Activated T-helper 2 cell treated with anti-CD3 and anti-CD28 coated beads, Interferon-gamma antibody, Interleukin-2, Interleukin-4, amounts not matched to agents 10 μg/mL and 5 μg/mL and 100 μg/mL, durations not matched to agents 14 hours and 24 hours and 36 hours (primary cell): ENCODE measurements around the gene UBAC2. TPM values are rescaled to one million over a fixed set of nuclear protein-coding genes. Genes with fewer than 3 reads are reported as not detected.
A peak's percentile ranks its signal among the peaks of the same experiment; 100 is the strongest.
"Not testable (repeated sequence)": the region's sequence is repeated elsewhere in the genome, so short reads cannot be mapped to it uniquely, and the experiment has no call there.

Experiments
- DNase-seq: peaks from one replicate; pipeline ENCODE4 v3.0.0; 2021; ENCODE audit warnings: low spot score
- H3K27ac Mint-ChIP-seq: one replicate; pipeline ENCODE4 v1.8.0; 2021; ENCODE audit warnings: mixed read lengths
- H3K27me3 Mint-ChIP-seq: one replicate; pipeline ENCODE4 v1.8.0; 2021; ENCODE audit warnings: low read depth, mixed read lengths
- H3K36me3 Mint-ChIP-seq: one replicate; pipeline ENCODE4 v1.8.0; 2021; ENCODE audit warnings: low read depth, mixed read lengths
- H3K4me1 Mint-ChIP-seq: one replicate; pipeline ENCODE4 v1.8.0; 2021; ENCODE audit warnings: low read depth, mixed read lengths
- H3K4me3 Mint-ChIP-seq: one replicate; pipeline ENCODE4 v1.8.0; 2021; ENCODE audit warnings: low read depth, mild to moderate bottlenecking, moderate library complexity, mixed read lengths
- H3K9me3 Mint-ChIP-seq: one replicate; pipeline ENCODE4 v1.8.0; 2021; ENCODE audit warnings: mixed read lengths
- intact Hi-C: fragments of 100-400 bp; cut with micrococcal nuclease; formaldehyde crosslinking; loops from one replicate; pipeline ENCODE4 v1.15.1; 2023
- total RNA-seq: library from RNA; stranded (reverse); gene quantifications from 2 replicates; pipeline ENCODE4 v1.2.3, GENCODE V29; 2022

Gene UBAC2
- total RNA-seq, 1 donor from 2014 or later: 55.1 TPM

GRCh38 chr13:99221567-99222239, 21.0 kb downstream of the UBAC2 start:
- H3K4me3 Mint-ChIP-seq: no peak overlapping the region
- H3K36me3 Mint-ChIP-seq: peaks cover 63% of the 10 kb centered on the region
- H3K4me1 Mint-ChIP-seq: peaks cover 85% of the 10 kb centered on the region
- DNase-seq: no peak
- no peaks in the 10 kb centered on the region for H3K27me3 Mint-ChIP-seq
- H3K27ac Mint-ChIP-seq: peak overlapping the region; percentile 50
- peaks cover 7% of the 10 kb centered on the region for H3K9me3 Mint-ChIP-seq
- intact Hi-C loops: no loop called here

DNA sequence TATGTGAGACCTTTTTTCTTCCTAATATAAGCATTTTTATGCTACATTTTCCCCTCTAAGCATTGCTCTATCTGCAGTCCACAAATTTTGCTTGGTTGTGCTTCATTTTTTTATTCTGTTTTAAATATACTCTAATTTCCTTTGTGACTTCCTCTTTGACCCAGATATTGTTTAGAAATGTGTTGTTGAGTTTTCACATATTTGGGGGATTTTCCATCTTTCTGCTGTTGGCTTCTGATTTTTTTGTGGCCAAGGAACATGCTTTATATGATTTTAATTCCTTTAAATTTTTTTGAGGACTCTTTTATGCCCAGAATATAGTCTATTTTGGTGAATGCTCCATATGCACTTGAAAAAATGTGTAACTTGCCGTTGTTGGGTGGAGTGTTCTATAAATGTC, 22.9 kb downstream of the UBAC2 start:
- H3K4me3 Mint-ChIP-seq: no peak overlapping the region
- peaks cover 62% of the 10 kb centered on the region for H3K36me3 Mint-ChIP-seq
- H3K27ac Mint-ChIP-seq: no peak overlapping the region
- H3K27me3 Mint-ChIP-seq: no peaks in the 10 kb centered on the region
- peaks cover 7% of the 10 kb centered on the region for H3K9me3 Mint-ChIP-seq
- H3K4me1 Mint-ChIP-seq: peaks cover 82% of the 10 kb centered on the region
- intact Hi-C loops: no loop called here
- no peak for DNase-seq

DNA sequence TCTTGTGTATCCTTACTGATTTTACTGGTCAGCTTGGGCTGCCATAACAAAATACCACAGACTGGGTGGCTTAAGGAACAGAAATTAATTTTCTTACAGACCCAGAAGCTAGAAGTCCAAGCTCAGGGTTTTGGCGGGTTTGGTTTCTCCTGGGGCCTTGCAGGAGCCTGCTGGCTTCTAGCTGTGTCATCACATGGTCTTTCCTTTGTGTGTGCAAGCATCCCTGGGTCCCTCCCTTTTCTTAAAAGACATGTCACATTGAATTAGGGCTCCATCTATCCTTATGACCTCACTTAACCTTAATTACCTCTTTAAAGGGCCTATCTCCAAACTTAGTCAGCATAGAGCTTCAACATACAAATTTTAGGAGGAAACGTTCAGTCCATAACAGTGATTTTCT, 23.4 kb downstream of the UBAC2 start:
- no peak overlapping the region for H3K27ac Mint-ChIP-seq

DNA sequence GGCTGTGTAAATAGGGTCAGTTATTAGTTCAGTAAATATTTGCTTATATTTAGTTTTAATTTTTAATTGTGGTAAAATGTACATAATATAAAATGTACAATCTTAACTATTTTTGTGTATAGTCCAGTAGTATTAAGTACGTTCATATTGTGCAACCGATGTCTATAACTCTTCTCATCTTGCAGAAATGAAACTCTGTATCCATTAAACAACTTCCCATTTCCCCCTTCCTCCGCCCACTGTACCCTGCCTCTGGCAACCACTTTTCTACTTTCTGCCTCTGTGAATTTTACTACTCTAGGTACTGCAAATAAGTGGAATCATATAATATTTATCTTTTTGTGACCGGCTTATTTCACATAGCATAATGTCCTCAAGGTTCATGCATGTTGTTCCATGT, 24.4 kb downstream of the UBAC2 start:
- DNase-seq: no peak
- intact Hi-C loops: loop anchor here (5.0 kb wide), 1 partner anchor 198 kb away; no protein-coding TSS in a partner anchor
- no peaks in the 10 kb centered on the region for H3K27me3 Mint-ChIP-seq
- H3K4me1 Mint-ChIP-seq: peaks cover 80% of the 10 kb centered on the region
- H3K9me3 Mint-ChIP-seq: peaks cover 7% of the 10 kb centered on the region
- no peak overlapping the region for H3K27ac Mint-ChIP-seq
- peaks cover 57% of the 10 kb centered on the region for H3K36me3 Mint-ChIP-seq
- no peak overlapping the region for H3K4me3 Mint-ChIP-seq

More for the DNA sequence above, 23.4 kb downstream of the UBAC2 start:
- Mint-ChIP-seq H3K9me3 (peaks cover 7% of the 10 kb centered on the region), H3K36me3 (peaks cover 60% of the 10 kb centered on the region), H3K4me3 (no peak overlapping the region), H3K4me1 (peaks cover 80% of the 10 kb centered on the region), H3K27me3 (no peaks in the 10 kb centered on the region)
- intact Hi-C loops: no loop called here
- DNase-seq: no peak

- H3K27ac Mint-ChIP-seq: peak overlapping the region; percentile 40
- intact Hi-C loops: loop anchor here (5.0 kb wide), 1 partner anchor 199 kb away; no protein-coding TSS in a partner anchor
These were observed 25.9 kb downstream of the UBAC2 start for GRCh38 chr13:99226513-99226912.

DNA sequence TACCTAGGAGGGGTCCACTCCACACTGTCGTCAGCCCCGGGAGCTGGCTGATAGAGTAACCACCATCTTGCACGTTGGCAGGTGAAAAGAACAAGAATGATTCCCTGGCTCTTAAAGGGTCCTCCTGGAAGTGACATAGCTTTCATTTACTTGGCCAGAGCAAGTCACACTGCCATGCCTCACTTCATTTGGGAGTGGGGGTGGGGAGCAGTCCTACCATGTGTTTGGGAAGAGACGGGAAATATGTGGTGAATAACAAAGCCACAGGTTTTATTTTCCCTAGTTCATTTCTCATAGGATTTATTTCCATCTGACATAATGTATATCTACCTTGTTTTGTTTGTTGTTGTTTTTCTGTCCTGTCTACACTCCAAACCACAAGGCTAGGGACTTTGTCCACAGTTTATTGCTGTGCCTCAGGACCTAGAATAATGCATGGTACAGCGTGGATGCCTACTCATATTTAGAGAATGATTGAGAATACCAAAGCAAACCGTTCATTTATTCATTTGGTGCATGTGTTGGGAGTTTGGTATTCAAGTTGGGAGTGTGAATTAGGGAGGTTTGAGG, 26.8 kb downstream of the UBAC2 start:
- peaks cover 7% of the 10 kb centered on the region for H3K9me3 Mint-ChIP-seq

More at GRCh38 chr13:99226513-99226912, 25.9 kb downstream of the UBAC2 start:
- no peaks in the 10 kb centered on the region for H3K27me3 Mint-ChIP-seq
- H3K4me3 Mint-ChIP-seq: no peak overlapping the region
- peaks cover 70% of the 10 kb centered on the region for H3K4me1 Mint-ChIP-seq
- DNase-seq: no peak
- H3K36me3 Mint-ChIP-seq: peaks cover 57% of the 10 kb centered on the region
- peaks cover 7% of the 10 kb centered on the region for H3K9me3 Mint-ChIP-seq

DNA sequence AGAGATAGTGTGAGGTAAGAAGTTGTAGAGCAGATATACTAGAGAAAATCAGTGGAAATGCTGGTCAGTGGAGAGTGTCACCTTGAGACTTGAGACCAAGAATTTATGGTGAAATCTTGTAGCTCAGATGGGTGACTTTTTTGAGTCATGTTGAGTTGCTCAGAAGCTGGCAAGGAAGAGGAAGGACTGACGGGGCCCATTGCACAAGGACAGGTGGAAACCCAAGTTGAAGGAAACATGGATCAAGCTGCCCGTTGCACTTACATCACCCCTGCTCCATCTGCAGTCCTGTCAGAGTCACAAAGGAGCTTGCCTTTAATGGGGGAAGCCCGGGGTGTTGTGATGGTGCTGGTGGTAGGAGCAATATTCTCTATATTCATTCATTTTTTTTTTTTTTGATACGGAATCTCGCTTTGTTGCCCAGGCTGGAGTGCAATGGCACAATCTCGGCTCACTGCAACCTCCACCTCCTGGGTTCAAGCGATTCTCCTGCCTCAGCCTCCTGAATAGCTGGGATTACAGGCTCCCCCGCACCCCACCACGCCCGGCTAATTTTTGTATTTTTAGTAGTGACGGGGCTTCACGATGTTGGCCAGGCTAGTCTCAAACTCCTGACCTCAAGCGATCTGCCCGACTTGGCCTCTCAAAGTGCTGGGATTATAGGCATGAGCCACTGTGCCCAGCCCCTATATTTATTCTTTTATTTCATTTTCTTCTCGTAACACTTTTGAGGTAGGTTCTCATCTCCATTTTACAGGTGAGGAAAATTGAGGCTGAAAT, 27.4 kb downstream of the UBAC2 start:
- Mint-ChIP-seq H3K36me3 (peaks cover 49% of the 10 kb centered on the region), H3K9me3 (peaks cover 6% of the 10 kb centered on the region), H3K4me3 (peak overlapping the region; percentile 66), H3K27me3 (no peaks in the 10 kb centered on the region), H3K4me1 (peaks cover 60% of the 10 kb centered on the region), H3K27ac (peak overlapping the region; percentile 94)
- no peak for DNase-seq
- intact Hi-C loops: loop anchor here (1.0 to 5.0 kb wide), 4 partner anchors 9 to 201 kb away; no protein-coding TSS in a partner anchor

More for the DNA sequence above, 26.8 kb downstream of the UBAC2 start:
- DNase-seq: no peak
- intact Hi-C loops: loop anchor here (5.0 kb wide), 1 partner anchor 200 kb away; no protein-coding TSS in a partner anchor
- Mint-ChIP-seq H3K27me3 (no peaks in the 10 kb centered on the region), H3K4me3 (peak overlapping the region; percentile 40), H3K27ac (peak overlapping the region; percentile 79), H3K4me1 (peaks cover 67% of the 10 kb centered on the region), H3K36me3 (peaks cover 53% of the 10 kb centered on the region)

GRCh38 chr13:99228737-99229691, 28.4 kb downstream of the UBAC2 start:
- H3K27ac Mint-ChIP-seq: peak overlapping the region; percentile 94
- intact Hi-C loops: loop anchor here (1.0 to 5.0 kb wide), 5 partner anchors 10 to 202 kb away; no protein-coding TSS in a partner anchor
- H3K4me1 Mint-ChIP-seq: peaks cover 54% of the 10 kb centered on the region
- no peaks in the 10 kb centered on the region for H3K27me3 Mint-ChIP-seq
- H3K9me3 Mint-ChIP-seq: no peaks in the 10 kb centered on the region
- no peak for DNase-seq
- H3K4me3 Mint-ChIP-seq: peak overlapping the region; percentile 66
- H3K36me3 Mint-ChIP-seq: peaks cover 44% of the 10 kb centered on the region

GRCh38 chr13:99230588-99230987, 29.9 kb downstream of the UBAC2 start:
- H3K27me3 Mint-ChIP-seq, DNase-seq, intact Hi-C loops, H3K4me3 Mint-ChIP-seq, H3K9me3 Mint-ChIP-seq, H3K27ac Mint-ChIP-seq: not testable (repeated sequence)
- peaks cover 47% of the 10 kb centered on the region for H3K36me3 Mint-ChIP-seq
- H3K4me1 Mint-ChIP-seq: peaks cover 53% of the 10 kb centered on the region

GRCh38 chr13:99230991-99231390, 30.3 kb downstream of the UBAC2 start:
- H3K27ac Mint-ChIP-seq: no peak overlapping the region

DNA sequence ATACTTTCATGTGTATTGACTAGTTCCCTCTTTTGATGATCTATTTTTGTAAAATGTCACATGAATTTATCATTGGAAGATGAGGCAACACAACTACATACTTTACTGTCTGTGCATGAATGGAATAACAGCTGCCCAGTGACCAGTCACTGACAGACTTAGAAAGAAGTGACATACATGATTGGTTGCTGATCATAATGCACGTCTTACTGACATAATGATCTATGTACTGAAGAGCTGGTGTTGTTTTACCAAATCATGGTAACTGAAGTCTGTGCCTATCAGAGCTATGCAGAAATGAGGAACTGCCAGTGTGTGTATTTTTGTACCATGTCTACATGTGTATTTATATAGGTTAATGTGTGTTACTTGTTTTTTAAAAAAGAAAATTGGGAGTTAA, 31.1 kb downstream of the UBAC2 start:
- intact Hi-C loops: no loop called here
- peaks cover 36% of the 10 kb centered on the region for H3K36me3 Mint-ChIP-seq
- no peak overlapping the region for H3K4me3 Mint-ChIP-seq
- no peak for DNase-seq
- no peak overlapping the region for H3K27ac Mint-ChIP-seq
- no peaks in the 10 kb centered on the region for H3K27me3 Mint-ChIP-seq
- H3K4me1 Mint-ChIP-seq: peaks cover 51% of the 10 kb centered on the region
- H3K9me3 Mint-ChIP-seq: no peaks in the 10 kb centered on the region

More at GRCh38 chr13:99230991-99231390, 30.3 kb downstream of the UBAC2 start:
- Mint-ChIP-seq H3K9me3 (no peaks in the 10 kb centered on the region), H3K4me3 (no peak overlapping the region), H3K27me3 (no peaks in the 10 kb centered on the region), H3K4me1 (peaks cover 52% of the 10 kb centered on the region), H3K36me3 (peaks cover 43% of the 10 kb centered on the region)
- no peak for DNase-seq
- intact Hi-C loops: no loop called here
